Measurements from ENCODE around the gene MGAT4B. TPM values are rescaled to one million over a fixed set of nuclear protein-coding genes. Genes with fewer than 3 reads are reported as not detected.
A peak's percentile ranks its signal among the peaks of the same experiment; 100 is the strongest.

MGAT4B gene
- total RNA-seq, 2 experiments from 2014 or later, result 95.8 to 96.8 TPM

GRCh38 chr5:179774442-179774841 lies 32.2 kb downstream of the MGAT4B start:
- Mint-ChIP-seq H3K4me1 (ENCODE audit: low read depth) (no peaks in the 10 kb centered on the region), H3K36me3 (peaks cover 28% of the 10 kb centered on the region), H3K27ac (no peak overlapping the region), H3K9me3 (no peaks in the 10 kb centered on the region), H3K27me3 (no peaks in the 10 kb centered on the region), H3K4me3 (no peak overlapping the region)
- ChIA-PET CTCF (interaction anchor here (1.2 kb wide), 1 partner anchor 11 kb away, joined by 4 read pairs; no protein-coding TSS in a partner anchor), POLR2A (no interaction called here)
- no peak for DNase-seq
- intact Hi-C loops (cut with micrococcal nuclease), result no loop called here

- intact Hi-C loops (cut with micrococcal nuclease), result no loop called here
- ChIA-PET POLR2A (no interaction called here), CTCF (interaction anchor here (1.2 kb wide), 1 partner anchor 10 kb away, joined by 4 read pairs; no protein-coding TSS in a partner anchor)
- H3K27ac Mint-ChIP-seq, result no peak overlapping the region
- peaks cover 3% of the 10 kb centered on the region for H3K4me1 Mint-ChIP-seq (ENCODE audit: low read depth)
- H3K27me3 Mint-ChIP-seq, result no peaks in the 10 kb centered on the region
- no peak for DNase-seq
- H3K9me3 Mint-ChIP-seq, result no peaks in the 10 kb centered on the region
- H3K36me3 Mint-ChIP-seq, result peaks cover 32% of the 10 kb centered on the region
- H3K4me3 Mint-ChIP-seq, result no peak overlapping the region
Measured at GRCh38 chr5:179773686-179774040, 33.0 kb downstream of the MGAT4B start.

- CTCF ChIA-PET, result no interaction called here
- no peak for DNase-seq
- H3K27me3 Mint-ChIP-seq, result no peaks in the 10 kb centered on the region
- H3K9me3 Mint-ChIP-seq, result no peaks in the 10 kb centered on the region
- POLR2A ChIA-PET, result no interaction called here
- H3K27ac Mint-ChIP-seq, result no peak overlapping the region
- H3K36me3 Mint-ChIP-seq, result peaks cover 32% of the 10 kb centered on the region
- intact Hi-C loops (cut with micrococcal nuclease), result no loop called here
- no peak overlapping the region for H3K4me3 Mint-ChIP-seq
- H3K4me1 Mint-ChIP-seq (ENCODE audit: low read depth), result peaks cover 16% of the 10 kb centered on the region
Measured at GRCh38 chr5:179772351-179772750, 34.3 kb downstream of the MGAT4B start.

GRCh38 chr5:179771311-179771895 lies 35.3 kb downstream of the MGAT4B start:
- no peak for DNase-seq
- H3K4me1 Mint-ChIP-seq (ENCODE audit: low read depth), result peaks cover 16% of the 10 kb centered on the region
- no peak overlapping the region for H3K4me3 Mint-ChIP-seq
- ChIA-PET CTCF (interaction anchor here (1.0 to 1.2 kb wide), 2 partner anchors 8 to 11 kb away, joined by 3 to 8 read pairs; no protein-coding TSS in a partner anchor), POLR2A (no interaction called here)
- intact Hi-C loops (cut with micrococcal nuclease), result no loop called here
- H3K9me3 Mint-ChIP-seq, result no peaks in the 10 kb centered on the region
- H3K36me3 Mint-ChIP-seq, result peaks cover 34% of the 10 kb centered on the region
- no peaks in the 10 kb centered on the region for H3K27me3 Mint-ChIP-seq
- H3K27ac Mint-ChIP-seq, result no peak overlapping the region

- no peak overlapping the region for H3K4me3 Mint-ChIP-seq
- H3K4me1 Mint-ChIP-seq (ENCODE audit: low read depth), result peaks cover 28% of the 10 kb centered on the region
- POLR2A ChIA-PET, result no interaction called here
- intact Hi-C loops (cut with micrococcal nuclease), result loop anchor here (10.0 kb wide), 1 partner anchor 135 kb away; the partner anchor contains the start of gene TBC1D9B
- no peak for DNase-seq
- peaks cover 37% of the 10 kb centered on the region for H3K36me3 Mint-ChIP-seq
- CTCF ChIA-PET, result interaction anchor here (1.5 kb wide), 1 partner anchor 32 kb away, joined by 4 read pairs; no protein-coding TSS in a partner anchor
- peak overlapping the region; percentile 18 for H3K27ac Mint-ChIP-seq
- no peaks in the 10 kb centered on the region for H3K9me3 Mint-ChIP-seq
- H3K27me3 Mint-ChIP-seq, result no peaks in the 10 kb centered on the region
Measured at GRCh38 chr5:179769796-179770195, 36.9 kb downstream of the MGAT4B start.

- H3K27me3 Mint-ChIP-seq, result no peaks in the 10 kb centered on the region
- H3K36me3 Mint-ChIP-seq, result peaks cover 35% of the 10 kb centered on the region
- intact Hi-C loops (cut with micrococcal nuclease), result loop anchor here (10.0 kb wide), 1 partner anchor 136 kb away; the partner anchor contains the start of gene TBC1D9B
- ChIA-PET CTCF (interaction anchor here (0.7 to 1.5 kb wide), 4 partner anchors 25 to 155 kb away, joined by 3 to 4 read pairs (median 4); partner anchors contain the start of gene MAML1), POLR2A (interaction anchor here (0.6 to 0.8 kb wide), 2 partner anchors 14 to 25 kb away, joined by 4 read pairs; no protein-coding TSS in a partner anchor)
- no peaks in the 10 kb centered on the region for H3K9me3 Mint-ChIP-seq
- no peak overlapping the region for H3K27ac Mint-ChIP-seq
- H3K4me1 Mint-ChIP-seq (ENCODE audit: low read depth), result peaks cover 28% of the 10 kb centered on the region
- H3K4me3 Mint-ChIP-seq, result no peak overlapping the region
- DNase-seq, result no peak
Measured at GRCh38 chr5:179769271-179769670, 37.4 kb downstream of the MGAT4B start.

GRCh38 chr5:179768326-179769085 lies 38.2 kb downstream of the MGAT4B start:
- ChIA-PET CTCF (interaction anchor here (0.7 to 1.5 kb wide), 3 partner anchors 26 to 156 kb away, joined by 3 to 4 read pairs (median 3); partner anchors contain the start of gene MAML1), POLR2A (interaction anchor here (0.6 to 0.8 kb wide), 2 partner anchors 13 to 26 kb away, joined by 4 read pairs; no protein-coding TSS in a partner anchor)
- Mint-ChIP-seq H3K9me3 (no peaks in the 10 kb centered on the region), H3K4me3 (no peak overlapping the region), H3K36me3 (peaks cover 35% of the 10 kb centered on the region), H3K27me3 (no peaks in the 10 kb centered on the region), H3K4me1 (ENCODE audit: low read depth) (peaks cover 29% of the 10 kb centered on the region), H3K27ac (no peak overlapping the region)
- DNase-seq, result peak; percentile 52
- intact Hi-C loops (cut with micrococcal nuclease), result loop anchor here (10.0 kb wide), 1 partner anchor 136 kb away; the partner anchor contains the start of gene TBC1D9B

GRCh38 chr5:179767496-179768100 lies 39.1 kb downstream of the MGAT4B start:
- no peaks in the 10 kb centered on the region for H3K27me3 Mint-ChIP-seq
- no peak overlapping the region for H3K4me3 Mint-ChIP-seq
- intact Hi-C loops (cut with micrococcal nuclease), result loop anchor here (10.0 kb wide), 1 partner anchor 137 kb away; the partner anchor contains the start of gene TBC1D9B
- peaks cover 30% of the 10 kb centered on the region for H3K36me3 Mint-ChIP-seq
- CTCF ChIA-PET, result interaction anchor here (0.6 to 1.6 kb wide), 5 partner anchors 29 to 287 kb away, joined by 3 to 5 read pairs (median 4); partner anchors contain the start of gene MAML1
- H3K4me1 Mint-ChIP-seq (ENCODE audit: low read depth), result peaks cover 38% of the 10 kb centered on the region
- H3K9me3 Mint-ChIP-seq, result no peaks in the 10 kb centered on the region
- POLR2A ChIA-PET, result no interaction called here
- no peak for DNase-seq
- peak overlapping the region; percentile 9 for H3K27ac Mint-ChIP-seq

- DNase-seq, result no peak
- POLR2A ChIA-PET, result interaction anchor here (0.6 kb wide), 1 partner anchor 1141 kb away, joined by 4 read pairs; no protein-coding TSS in a partner anchor
- Mint-ChIP-seq H3K27me3 (no peaks in the 10 kb centered on the region), H3K4me3 (no peak overlapping the region), H3K9me3 (no peaks in the 10 kb centered on the region), H3K4me1 (ENCODE audit: low read depth) (peaks cover 45% of the 10 kb centered on the region), H3K36me3 (peaks cover 30% of the 10 kb centered on the region), H3K27ac (no peak overlapping the region)
- intact Hi-C loops (cut with micrococcal nuclease), result loop anchor here (10.0 kb wide), 1 partner anchor 138 kb away; the partner anchor contains the start of gene TBC1D9B
- CTCF ChIA-PET, result interaction anchor here (0.6 to 1.6 kb wide), 3 partner anchors 30 to 287 kb away, joined by 3 to 5 read pairs (median 4); no protein-coding TSS in a partner anchor
Measured at GRCh38 chr5:179766726-179767455, 39.8 kb downstream of the MGAT4B start.

- intact Hi-C loops (cut with micrococcal nuclease), result loop anchor here (10.0 kb wide), 1 partner anchor 139 kb away; the partner anchor contains the start of gene TBC1D9B
- no peak overlapping the region for H3K4me3 Mint-ChIP-seq
- POLR2A ChIA-PET, result interaction anchor here (0.6 kb wide), 1 partner anchor 1141 kb away, joined by 4 read pairs; no protein-coding TSS in a partner anchor
- no peak for DNase-seq
- CTCF ChIA-PET, result interaction anchor here (1.6 kb wide), 1 partner anchor 30 kb away, joined by 4 read pairs; no protein-coding TSS in a partner anchor
- H3K36me3 Mint-ChIP-seq, result peaks cover 28% of the 10 kb centered on the region
- no peak overlapping the region for H3K27ac Mint-ChIP-seq
- H3K4me1 Mint-ChIP-seq (ENCODE audit: low read depth), result peaks cover 51% of the 10 kb centered on the region
- no peaks in the 10 kb centered on the region for H3K27me3 Mint-ChIP-seq
- no peaks in the 10 kb centered on the region for H3K9me3 Mint-ChIP-seq
Measured at GRCh38 chr5:179766021-179766725, 40.5 kb downstream of the MGAT4B start.
